ENCODE results near the gene C1orf21.

GRCh38 chr1:184627007-184627341, 240.1 kb downstream of the C1orf21 start:
- TF ChIP-seq GATA2 (IDR thresholded peaks at IDR 0.05; ENCODE audit: low read depth, low read length): no peak
- no peak for TF ChIP-seq GATA3 (IDR thresholded peaks at IDR 0.05; ENCODE audit: low read depth, low read length)
